Gastrocnemius medialis (tissue), 4 donors: ENCODE results near the gene C11orf91. TPM values are rescaled to one million over a fixed set of nuclear protein-coding genes. Genes with fewer than 3 reads are reported as not detected.

ENCODE experiments used
- ATAC-seq, 2 donors: fragments of 150-250 bp; one replicate each; pipeline ENCODE4 v1.9.1; 2016
- DNase-seq, 2 donors: peaks; one replicate each; pipeline ENCODE4 v3.0.0-alpha.2; 2019
- H3K27ac ChIP-seq, 4 donors: fragments of 200-600 bp; sonication (generic); 1 replicate in 1 of 4; 2 replicates in 3 of 4; pipeline ENCODE4 v1.5.1; 2016 to 2018; ENCODE audit warnings: mild to moderate bottlenecking in 2 of 4, moderate library complexity in 1 of 4
- H3K27me3 ChIP-seq, 3 donors: fragments of 200-600 bp; sonication (generic) in 2 of 3; 1 replicate in 1 of 3; 2 replicates in 2 of 3; pipeline versions ENCODE4 v1.5.1 to v1.6.0; 2016 to 2019; ENCODE audit warnings: mild to moderate bottlenecking in 1 of 3, moderate library complexity in 1 of 3
- H3K36me3 ChIP-seq, 2 donors: fragments of 200-600 bp; sonication (generic) in 1 of 2; one replicate each; pipeline ENCODE4 v1.5.1; 2017 to 2018
- H3K4me1 ChIP-seq, 2 donors: fragments of 200-600 bp; sonication (generic) in 1 of 2; one replicate each; pipeline ENCODE4 v1.5.1; 2016 to 2017; ENCODE audit warnings: mild to moderate bottlenecking in 2 of 2
- H3K4me3 ChIP-seq, 4 donors: fragments of 200-600 bp; sonication (generic) in 3 of 4; 1 replicate in 1 of 4; 2 replicates in 3 of 4; pipeline ENCODE4 v1.5.1; 2016 to 2019; ENCODE audit warnings: mild to moderate bottlenecking in 2 of 4
- H3K9me3 ChIP-seq, 3 donors: fragments of 200-600 bp; sonication (generic) in 2 of 3; 1 replicate in 1 of 3; 2 replicates in 2 of 3; pipeline ENCODE4 v1.5.1; 2016 to 2019
- POLR2A ChIP-seq, 2 donors: fragments of 450-650 bp; IDR thresholded peaks; one replicate each; pipeline ENCODE4 v1.6.1; 2017; ENCODE audit warnings: antibody characterized with exemption in 2 of 2, mild to moderate bottlenecking in 2 of 2, moderate library complexity in 2 of 2
- in situ Hi-C, 4 donors: fragments of 200-750 bp; cut with MboI; loops; one replicate each; pipeline versions ENCODE4 v1.15.0 to v1.8.0; 2017; ENCODE audit warnings: low sequenced_read_pairs in 4 of 4
- intact Hi-C: fragments of 100-400 bp; cut with DNase I; formaldehyde crosslinking; loops from one replicate; pipeline ENCODE4 v1.15.1; 2023; ENCODE audit warnings: low total_unique reads
- total RNA-seq, 4 donors: library from RNA; depleted of rRNA; stranded (reverse); fragments of >200 nt; gene quantifications; one replicate each; pipeline versions ENCODE4 v1.1.0 to v1.2.3, GENCODE V29; 2016
- TF ChIP-seq, protein P1 (sequence below), 5 experiments: fragments of 450-650 bp in 3 of 5; fragments of 200-600 bp in 2 of 5; sonication (generic) in 2 of 5; IDR thresholded peaks in 4 of 5; conservative IDR thresholded peaks in 1 of 5; 1 replicate in 4 of 5; 2 replicates in 1 of 5; pipeline ENCODE4 v1.5.1; 2016 to 2019; ENCODE audit warnings: antibody characterized with exemption in 5 of 5, mild to moderate bottlenecking in 3 of 5, moderate library complexity in 3 of 5

C11orf91 gene
- total RNA-seq, 4 donors from 2014 or later, result not detected

DNA sequence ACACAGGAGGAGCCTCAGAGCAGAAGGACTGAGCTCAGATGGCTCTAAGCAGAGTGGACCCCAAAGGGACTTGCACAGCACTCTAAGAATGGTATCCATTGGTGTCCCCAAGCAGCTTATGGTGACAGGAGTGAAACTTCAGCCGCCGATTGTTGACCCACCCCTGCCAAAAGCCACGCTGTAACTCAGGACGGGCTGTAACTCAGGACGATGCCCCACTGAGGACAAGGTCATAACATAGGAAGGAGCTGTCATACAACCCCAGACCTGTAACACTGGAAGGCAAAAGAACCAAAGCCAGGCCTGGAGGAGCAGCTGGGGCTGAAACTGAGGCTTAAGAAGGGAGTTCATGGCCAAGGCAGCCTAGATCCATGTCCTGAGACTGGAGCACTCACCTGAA is 21.4 kb upstream of the C11orf91 start:
- Histone ChIP-seq H3K4me3 (peak overlapping the region in 2 of 4 donors; percentile 7 to 21), H3K9me3 (no peaks in the 10 kb centered on the region), H3K4me1 (peaks cover 99 to 100% of the 10 kb centered on the region in 2 donors), H3K27me3 (no peaks in the 10 kb centered on the region), H3K36me3 (peaks cover 0 to 24% of the 10 kb centered on the region in 2 donors), H3K27ac (peak overlapping the region; percentile 92 to 99 (median 92))
- in situ Hi-C loops (no loop called here), intact Hi-C loops (loop anchor here (2.0 kb wide), 1 partner anchor 17 kb away; no protein-coding TSS in a partner anchor)
- TF ChIP-seq POLR2A (IDR thresholded peaks at IDR 0.05), result no peak
- TF ChIP-seq, protein P1, sequence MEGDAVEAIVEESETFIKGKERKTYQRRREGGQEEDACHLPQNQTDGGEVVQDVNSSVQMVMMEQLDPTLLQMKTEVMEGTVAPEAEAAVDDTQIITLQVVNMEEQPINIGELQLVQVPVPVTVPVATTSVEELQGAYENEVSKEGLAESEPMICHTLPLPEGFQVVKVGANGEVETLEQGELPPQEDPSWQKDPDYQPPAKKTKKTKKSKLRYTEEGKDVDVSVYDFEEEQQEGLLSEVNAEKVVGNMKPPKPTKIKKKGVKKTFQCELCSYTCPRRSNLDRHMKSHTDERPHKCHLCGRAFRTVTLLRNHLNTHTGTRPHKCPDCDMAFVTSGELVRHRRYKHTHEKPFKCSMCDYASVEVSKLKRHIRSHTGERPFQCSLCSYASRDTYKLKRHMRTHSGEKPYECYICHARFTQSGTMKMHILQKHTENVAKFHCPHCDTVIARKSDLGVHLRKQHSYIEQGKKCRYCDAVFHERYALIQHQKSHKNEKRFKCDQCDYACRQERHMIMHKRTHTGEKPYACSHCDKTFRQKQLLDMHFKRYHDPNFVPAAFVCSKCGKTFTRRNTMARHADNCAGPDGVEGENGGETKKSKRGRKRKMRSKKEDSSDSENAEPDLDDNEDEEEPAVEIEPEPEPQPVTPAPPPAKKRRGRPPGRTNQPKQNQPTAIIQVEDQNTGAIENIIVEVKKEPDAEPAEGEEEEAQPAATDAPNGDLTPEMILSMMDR (IDR thresholded peaks at IDR 0.05 in 4 of 5, conservative IDR thresholded peaks at IDR 0.05 in 1 of 5), result no peak
- DNase-seq (peak; percentile 79 to 93), ATAC-seq (peak; percentile 49 to 78)

DNA sequence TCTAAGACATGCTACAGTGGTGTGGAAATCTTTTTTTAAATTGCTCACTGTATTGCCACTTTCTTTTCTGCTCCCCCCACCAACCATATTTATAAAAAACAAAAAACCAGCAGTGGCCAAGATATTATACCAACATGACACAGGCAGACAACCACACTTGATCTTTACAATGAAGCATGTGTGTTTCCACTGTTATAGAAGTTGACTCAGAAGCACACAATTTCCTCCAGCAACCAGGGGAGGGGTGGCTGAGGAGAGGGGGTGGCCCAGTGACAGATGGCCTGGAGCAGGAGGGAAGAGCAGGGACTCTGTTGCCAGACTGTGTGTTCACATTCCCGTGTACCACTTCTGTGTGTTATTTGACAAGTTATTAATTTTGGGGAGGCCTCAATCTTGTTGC is 20.8 kb upstream of the C11orf91 start:
- TF ChIP-seq, protein P1 (IDR thresholded peaks at IDR 0.05 in 4 of 5, conservative IDR thresholded peaks at IDR 0.05 in 1 of 5), result no peak
- TF ChIP-seq POLR2A (IDR thresholded peaks at IDR 0.05), result no peak
- no peaks in the 10 kb centered on the region for H3K27me3 ChIP-seq
- ATAC-seq, result peak; percentile 61 to 65
- peak; percentile 75 to 87 for DNase-seq
- peaks cover 99 to 100% of the 10 kb centered on the region in 2 donors for H3K4me1 ChIP-seq
- in situ Hi-C loops (no loop called here), intact Hi-C loops (no loop called here)
- H3K9me3 ChIP-seq, result no peaks in the 10 kb centered on the region
- H3K36me3 ChIP-seq, result peaks cover 0 to 30% of the 10 kb centered on the region in 2 donors
- peak overlapping the region; percentile 92 to 99 (median 92) for H3K27ac ChIP-seq
- H3K4me3 ChIP-seq, result peak overlapping the region in 1 of 4 donors; percentile 7

DNA sequence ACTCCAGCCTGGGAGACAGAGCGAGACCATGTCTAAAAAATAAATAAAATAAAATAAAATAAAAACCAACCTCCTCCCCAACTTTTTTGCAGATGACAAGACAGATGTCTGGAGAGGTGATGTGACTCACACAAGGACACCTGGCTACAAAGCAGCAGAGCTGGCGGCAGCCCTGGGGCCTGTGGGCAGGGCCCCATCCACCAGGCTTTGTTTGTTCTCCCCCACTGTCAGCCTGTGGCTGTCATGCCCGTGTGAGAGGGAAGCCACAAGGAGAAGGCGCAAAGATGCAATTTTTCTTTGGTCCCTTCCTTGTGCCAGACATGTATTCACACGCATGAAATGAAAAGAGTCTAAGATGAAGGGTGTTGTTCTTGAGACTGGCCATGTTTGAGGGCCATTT is 19.0 kb upstream of the C11orf91 start:
- peak overlapping the region; percentile 92 to 99 (median 92) for H3K27ac ChIP-seq
- in situ Hi-C loops (no loop called here), intact Hi-C loops (no loop called here)
- H3K9me3 ChIP-seq, result no peaks in the 10 kb centered on the region
- H3K4me3 ChIP-seq, result no peak overlapping the region
- no peaks in the 10 kb centered on the region for H3K27me3 ChIP-seq
- ATAC-seq (no peak), DNase-seq (no peak)
- TF ChIP-seq POLR2A (IDR thresholded peaks at IDR 0.05), result no peak
- TF ChIP-seq, protein P1 (IDR thresholded peaks at IDR 0.05 in 4 of 5, conservative IDR thresholded peaks at IDR 0.05 in 1 of 5), result no peak
- peaks cover 86 to 98% of the 10 kb centered on the region in 2 donors for H3K4me1 ChIP-seq
- peaks cover 0 to 42% of the 10 kb centered on the region in 2 donors for H3K36me3 ChIP-seq

DNA sequence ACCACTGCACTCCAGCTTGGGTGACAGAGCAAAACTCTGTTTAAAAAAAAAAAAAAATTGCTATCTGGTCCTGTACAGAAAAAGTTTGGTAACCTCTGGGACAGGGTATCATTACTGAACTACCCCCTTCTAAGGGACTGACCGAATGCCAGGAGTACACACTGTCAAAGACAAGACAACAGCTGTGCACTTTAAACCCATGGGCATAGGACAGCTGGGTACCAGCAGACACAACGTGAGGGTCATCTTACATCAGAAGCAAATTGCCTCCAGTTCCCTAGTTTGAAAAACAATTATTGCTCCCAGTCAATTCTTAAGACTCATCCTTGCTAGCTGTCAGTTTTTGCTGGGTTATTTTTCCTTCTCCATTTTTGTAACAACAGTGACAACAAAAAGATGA is 17.8 kb upstream of the C11orf91 start:
- H3K27me3 ChIP-seq, result no peaks in the 10 kb centered on the region
- H3K27ac ChIP-seq, result peak overlapping the region; percentile 92 to 99 (median 92)

More for the DNA sequence above, 17.8 kb upstream of the C11orf91 start:
- ATAC-seq, result peak in 1 of 2 donors; percentile 37
- H3K36me3 ChIP-seq, result peaks cover 0 to 53% of the 10 kb centered on the region in 2 donors
- H3K4me1 ChIP-seq, result peaks cover 74 to 87% of the 10 kb centered on the region in 2 donors
- TF ChIP-seq, protein P1 (IDR thresholded peaks at IDR 0.05 in 4 of 5, conservative IDR thresholded peaks at IDR 0.05 in 1 of 5), result no peak
- TF ChIP-seq POLR2A (IDR thresholded peaks at IDR 0.05), result no peak
- no peaks in the 10 kb centered on the region for H3K9me3 ChIP-seq
- H3K4me3 ChIP-seq, result no peak overlapping the region
- no peak for DNase-seq
- in situ Hi-C loops, result no loop called here
- intact Hi-C loops, result no loop called here
